IMR-90 (cell line): ENCODE data around the gene MSI2. TPM values are rescaled to one million over a fixed set of nuclear protein-coding genes. Genes with fewer than 3 reads are reported as not detected.

Experiments used
- ATAC-seq: fragments of 200-7000 bp; cut with Tn5 transposase; 2 replicates; pipeline ENCODE4 v1.9.1; 2020; ENCODE audit warnings: low read depth, mild to moderate bottlenecking, moderate library complexity
- BruUV-seq: library from RNA; stranded (reverse); fragments of 400-500 nt; replicated peaks from 2 replicates; lab custom pipeline; 2021; lab: Mats Ljungman, UMichigan
- CTCF ChIA-PET: fragments of 300-600 bp; formaldehyde crosslinking; extraction: SDS; loops from one replicate; lab custom pipeline; 2021; ENCODE audit warnings: antibody characterized with exemption; lab: Yijun Ruan, JAX
- POLR2A ChIA-PET: fragments of 300-600 bp; sonication (Branson Sonifier 250); formaldehyde crosslinking; loops from one replicate; lab custom pipeline; 2022; ENCODE audit warnings: antibody characterized with exemption; ENCODE audit not compliant: unreplicated experiment; lab: Charles Lee
- DNase-seq: peaks from one replicate; pipeline ENCODE4 v3.0.0; 2013
- H2AFZ ChIP-seq: replicated peaks from 2 replicates; pipeline ENCODE3; 2013; ENCODE audit warnings: low read length, mild to moderate bottlenecking; ENCODE audit not compliant: poor library complexity
- H2AK5ac ChIP-seq: 2 replicates; pipeline ENCODE4 v1.6.1; 2013; ENCODE audit warnings: low read depth, low read length, inconsistent platforms
- H2AK9ac ChIP-seq: replicated peaks from 2 replicates; pipeline ENCODE3; 2013; ENCODE audit warnings: mild to moderate bottlenecking, low read depth, low read length, moderate library complexity; ENCODE audit not compliant: poor library complexity
- H2BK120ac ChIP-seq: 2 replicates; pipeline ENCODE4 v1.6.1; 2013; ENCODE audit warnings: low read depth, low read length, inconsistent platforms
- H2BK15ac ChIP-seq: 3 replicates; pipeline ENCODE4 v1.6.1; 2013; ENCODE audit warnings: low read depth, low read length, inconsistent platforms
- H2BK20ac ChIP-seq: 2 replicates; pipeline ENCODE4 v1.6.1; 2013; ENCODE audit warnings: low read depth, mild to moderate bottlenecking, inconsistent platforms, low read length, moderate library complexity
- H2BK5ac ChIP-seq: 2 replicates; pipeline ENCODE4 v1.6.1; 2013; ENCODE audit warnings: mild to moderate bottlenecking, low read depth, low read length, inconsistent platforms; ENCODE audit not compliant: poor library complexity, severe bottlenecking
- H3K14ac ChIP-seq: replicated peaks from 2 replicates; pipeline ENCODE4 v1.6.1; 2013; ENCODE audit warnings: low read depth, low read length, inconsistent platforms
- H3K18ac ChIP-seq: 2 replicates; pipeline ENCODE4 v1.6.1; 2013; ENCODE audit warnings: low read depth, low read length, control low read depth
- H3K23ac ChIP-seq: 2 replicates; pipeline ENCODE4 v1.6.1; 2013; ENCODE audit warnings: low read depth, low read length, inconsistent platforms
- H3K27ac ChIP-seq: 2 replicates; pipeline ENCODE4 v1.5.1; 2013; ENCODE audit warnings: mild to moderate bottlenecking, control low read depth, low read length; ENCODE audit not compliant: insufficient read depth
- H3K27me3 ChIP-seq: 2 replicates; pipeline ENCODE4 v1.6.1; 2013; ENCODE audit warnings: low read length; ENCODE audit not compliant: control insufficient read depth, insufficient read depth
- H3K36me3 ChIP-seq: 2 replicates; pipeline ENCODE4 v1.6.1; 2013; ENCODE audit warnings: low read length, mixed read lengths; ENCODE audit not compliant: control insufficient read depth, insufficient read depth
- H3K4ac ChIP-seq: 2 replicates; pipeline ENCODE4 v1.6.1; 2013; ENCODE audit warnings: low read depth, low read length, inconsistent platforms
- H3K4me1 ChIP-seq: 2 replicates; pipeline ENCODE4 v1.6.1; 2013; ENCODE audit warnings: low read length, mixed read lengths; ENCODE audit not compliant: control insufficient read depth, insufficient read depth
- H3K4me2 ChIP-seq: 2 replicates; pipeline ENCODE4 v1.6.1; 2013; ENCODE audit warnings: low read depth, mild to moderate bottlenecking, control low read depth, low read length, moderate library complexity
- H3K4me3 ChIP-seq: 2 replicates; pipeline ENCODE4 v1.5.1; 2013; ENCODE audit warnings: low read depth, mild to moderate bottlenecking, control low read depth, low read length, moderate library complexity; ENCODE audit not compliant: insufficient read depth
- H3K56ac ChIP-seq: 2 replicates; pipeline ENCODE4 v1.6.1; 2013; ENCODE audit warnings: low read length, inconsistent platforms; ENCODE audit not compliant: insufficient read depth; ENCODE audit errors: extremely low read depth
- H3K79me1 ChIP-seq, 2 experiments: 2 replicates each; pipeline ENCODE4 v1.6.1; 2013; ENCODE audit warnings: low read length in 2 of 2, inconsistent platforms in 1 of 2, low read depth in 1 of 2
- H3K9ac ChIP-seq: 2 replicates; pipeline ENCODE4 v1.6.1; 2013; ENCODE audit warnings: low read depth, low read length, control low read depth
- H3K9me1 ChIP-seq: 2 replicates; pipeline ENCODE4 v1.6.1; 2013; ENCODE audit warnings: low read length, inconsistent platforms; ENCODE audit not compliant: insufficient read depth
- H3K9me3 ChIP-seq: 2 replicates; pipeline ENCODE4 v1.6.1; 2013; ENCODE audit warnings: low read length; ENCODE audit not compliant: control insufficient read depth, insufficient read depth
- H4K20me1 ChIP-seq: 2 replicates; pipeline ENCODE4 v1.6.1; 2013; ENCODE audit warnings: low read length, inconsistent platforms; ENCODE audit not compliant: insufficient read depth
- H4K5ac ChIP-seq: 2 replicates; pipeline ENCODE4 v1.6.1; 2013; ENCODE audit warnings: mild to moderate bottlenecking, low read depth, low read length, control low read depth
- H4K8ac ChIP-seq, 2 experiments: 2 replicates each; pipeline ENCODE4 v1.6.1; 2013; ENCODE audit warnings: low read depth in 2 of 2, low read length in 2 of 2, control low read depth in 1 of 2, inconsistent platforms in 1 of 2
- H4K91ac ChIP-seq: 2 replicates; pipeline ENCODE4 v1.6.1; 2013; ENCODE audit warnings: low read depth, low read length, inconsistent platforms; ENCODE audit not compliant: insufficient read depth
- RFX5 ChIP-seq: IDR thresholded peaks from 2 replicates; pipeline ENCODE4 v1.8.0; 2012; ENCODE audit warnings: low read depth, mild to moderate bottlenecking, low read length, moderate library complexity
- WGBS, 2 experiments: methylation state at CpG; one replicate each; pipeline versions ENCODE4 v1.1.5 to v1.1.7; 2013; ENCODE audit warnings: missing lambda C conversion rate in 2 of 2; ENCODE audit not compliant: insufficient read length in 1 of 2; ENCODE audit errors: extremely low coverage in 2 of 2; 5-methylcytosine and 5-hydroxymethylcytosine counted together
- dilution Hi-C: fragments of 300-500 bp; cut with HindIII; formaldehyde crosslinking; loops from one replicate; pipeline ENCODE4 v1.14.3; 2018; ENCODE audit warnings: low sequenced_read_pairs; ENCODE audit not compliant: unreplicated experiment
- in situ Hi-C: fragments of 300-500 bp; cut with MboI; formaldehyde crosslinking; loops from 3 replicates; pipeline ENCODE4 v1.14.3; 2019; ENCODE audit warnings: low sequenced_read_pairs, inconsistent platforms, mixed read lengths
- intact Hi-C: fragments of 100-400 bp; cut with micrococcal nuclease; formaldehyde crosslinking; loops from 2 replicates; pipeline ENCODE4 v1.10.0; 2022
- polyA plus RNA-seq, 3 experiments: library from polyadenylated mRNA; depleted of rRNA; stranded (reverse); fragments of >200 nt; gene quantifications; 2 replicates each; pipeline ENCODE4 v1.2.3, GENCODE V29; 2012; ENCODE audit warnings: low replicate concordance in 1 of 3
- total RNA-seq: library from RNA; depleted of rRNA; stranded (reverse); fragments of >200 nt; gene quantifications from 2 replicates; pipeline ENCODE4 v1.2.3, GENCODE V29; 2012
- TF ChIP-seq, protein P1 (sequence below): fragments of 150-350 bp; IDR thresholded peaks from 2 replicates; pipeline ENCODE4 v1.6.1; 2017; ENCODE audit warnings: mild to moderate bottlenecking, antibody characterized with exemption, low read length, low read depth

Gene MSI2
- total and polyA plus RNA-seq, 2 of the 4 experiments (the other 2 are of a cell fraction): 13.0 to 16.0 TPM

- H3K4me1 ChIP-seq: peaks cover 4% of the 10 kb centered on the region; the same call in 1 of the 2 replicates
- H3K9ac ChIP-seq: no peak overlapping the region
- no peak overlapping the region for H2BK120ac ChIP-seq
- H3K36me3 ChIP-seq: no peaks in the 10 kb centered on the region
- in situ Hi-C loops (no loop called here), dilution Hi-C loops (no loop called here), intact Hi-C loops (no loop called here)
- peaks cover 0 to 4% of the 10 kb centered on the region in 2 experiments; a peak in 1 of 4 replicates for H3K79me1 ChIP-seq
- ATAC-seq (no peak), DNase-seq (no peak)
- peaks cover 2% of the 10 kb centered on the region; the same call in 1 of the 2 replicates for H3K9me3 ChIP-seq
- TF ChIP-seq RFX5: no peak
- TF ChIP-seq, protein P1, sequence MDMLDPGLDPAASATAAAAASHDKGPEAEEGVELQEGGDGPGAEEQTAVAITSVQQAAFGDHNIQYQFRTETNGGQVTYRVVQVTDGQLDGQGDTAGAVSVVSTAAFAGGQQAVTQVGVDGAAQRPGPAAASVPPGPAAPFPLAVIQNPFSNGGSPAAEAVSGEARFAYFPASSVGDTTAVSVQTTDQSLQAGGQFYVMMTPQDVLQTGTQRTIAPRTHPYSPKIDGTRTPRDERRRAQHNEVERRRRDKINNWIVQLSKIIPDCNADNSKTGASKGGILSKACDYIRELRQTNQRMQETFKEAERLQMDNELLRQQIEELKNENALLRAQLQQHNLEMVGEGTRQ: no peak
- WGBS, 2 experiments: 60% methylated on average over 1 of the region's 8 CpGs; no CpG with 5 or more reads in 1 of the 2 experiments
- H3K27me3 ChIP-seq: no peaks in the 10 kb centered on the region
- BruUV-seq: no TSS peak
- H3K4ac ChIP-seq: no peak overlapping the region
- H3K4me3 ChIP-seq: no peak overlapping the region
- H3K4me2 ChIP-seq: no peak overlapping the region
- POLR2A ChIA-PET: no interaction called here
- no peak overlapping the region for H2BK20ac ChIP-seq
- H4K91ac ChIP-seq: no peak overlapping the region
- H3K56ac ChIP-seq: no peak overlapping the region
- no peaks in the 10 kb centered on the region for H4K20me1 ChIP-seq
- H2BK15ac ChIP-seq: no peak overlapping the region
- H3K18ac ChIP-seq: no peak overlapping the region
- no peak overlapping the region for H2AK9ac ChIP-seq
- no peak overlapping the region for H2BK5ac ChIP-seq
- H3K23ac ChIP-seq: no peak overlapping the region
- H3K14ac ChIP-seq: no peak overlapping the region
- H2AFZ ChIP-seq: no peak overlapping the region
- CTCF ChIA-PET: no interaction called here
- H2AK5ac ChIP-seq: no peak overlapping the region
- no peak overlapping the region for H3K27ac ChIP-seq
- no peak overlapping the region for H4K5ac ChIP-seq
- H4K8ac ChIP-seq: no peak overlapping the region
- H3K9me1 ChIP-seq: 0 out of 2 replicates have a peak, but pooled peaks cover 7% of the 10 kb centered on the region
These were observed 283.4 kb downstream of the MSI2 start for GRCh38 chr17:57539529-57540301.
